ENCODE results near the gene SGMS1. TPM values are rescaled to one million over a fixed set of nuclear protein-coding genes. Genes with fewer than 3 reads are reported as not detected.
"Not testable (repeated sequence)": the region's sequence is repeated elsewhere in the genome, so short reads cannot be mapped to it uniquely, and the experiment has no call there.

Gene SGMS1
- total RNA-seq, 3 donors from 2014 or later = 10.6 to 16.5 (median 14.1) TPM

DNA sequence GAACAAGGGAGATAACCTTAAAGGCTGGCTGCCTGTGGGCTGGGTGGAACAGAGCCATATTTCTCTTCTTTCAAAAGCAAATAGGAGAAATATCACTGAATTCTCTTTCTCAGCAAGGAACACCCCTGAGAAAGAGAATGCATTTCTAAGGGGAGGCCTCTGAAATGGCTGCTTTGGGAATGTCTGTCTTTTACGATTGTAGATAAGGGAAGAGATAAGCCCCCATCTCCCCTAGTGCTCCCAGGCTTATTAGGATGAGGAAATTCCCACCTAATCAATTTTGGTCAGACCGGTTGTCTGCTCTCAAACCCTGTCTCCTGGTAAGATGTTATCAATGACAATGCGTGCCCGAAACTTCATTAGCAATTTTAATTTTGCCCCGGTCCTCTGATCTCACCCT is 178.0 kb downstream of the SGMS1 start:
- not testable (repeated sequence) for H3K4me1 Mint-ChIP-seq (ENCODE audit: low read depth); ATAC-seq; H3K27me3 Mint-ChIP-seq (ENCODE audit: low read depth); DNase-seq; H3K4me3 Mint-ChIP-seq
- peaks cover 13% of the 10 kb centered on the region for H3K9me3 Mint-ChIP-seq
- peaks cover 21% of the 10 kb centered on the region for H3K36me3 Mint-ChIP-seq (ENCODE audit: insufficient read depth)

DNA sequence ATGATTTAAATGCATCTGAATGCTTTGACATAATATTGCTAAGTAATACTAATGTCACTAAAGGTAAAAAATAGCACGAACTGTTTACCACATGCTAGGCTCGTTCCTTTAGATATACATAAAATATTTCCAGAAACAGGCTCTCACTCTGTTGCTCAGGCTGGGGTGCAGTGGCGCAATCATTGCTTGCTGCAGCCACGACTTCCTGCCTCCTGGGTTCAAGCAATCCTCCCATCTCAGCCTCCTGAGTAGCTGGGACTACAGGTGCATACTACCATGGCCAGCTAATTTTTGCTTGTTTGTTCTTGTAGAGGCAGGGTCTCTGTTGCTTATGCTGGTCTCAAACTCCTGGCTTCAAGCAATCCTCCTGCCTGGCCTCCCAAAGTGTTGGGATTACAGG is 183.3 kb downstream of the SGMS1 start:
- no peaks in the 10 kb centered on the region for H3K27me3 Mint-ChIP-seq (ENCODE audit: low read depth)
- peaks cover 13% of the 10 kb centered on the region for H3K4me1 Mint-ChIP-seq (ENCODE audit: low read depth)
- no peak overlapping the region for H3K4me3 Mint-ChIP-seq
- ATAC-seq (no peak), DNase-seq (no peak)
- peaks cover 17% of the 10 kb centered on the region for H3K36me3 Mint-ChIP-seq (ENCODE audit: insufficient read depth)
- H3K9me3 Mint-ChIP-seq = peaks cover 4% of the 10 kb centered on the region

DNA sequence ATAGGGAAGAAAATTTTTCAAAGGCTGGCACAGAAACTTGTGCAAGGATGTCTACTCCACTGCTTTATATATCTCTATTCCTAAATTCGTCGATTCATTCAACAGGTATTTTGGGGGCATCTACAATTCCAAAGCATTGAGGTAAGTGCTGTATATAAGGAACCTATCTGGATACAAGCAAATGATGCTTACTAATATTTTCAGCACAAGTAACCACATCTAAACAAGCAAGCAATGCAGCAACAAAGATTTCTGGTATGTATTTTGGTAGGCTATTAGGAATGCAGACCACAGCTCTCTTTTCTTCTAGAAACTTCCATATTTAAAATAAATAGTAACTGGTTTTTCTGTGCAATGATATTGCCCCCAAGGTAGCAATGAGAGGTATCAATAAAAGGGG is 183.9 kb downstream of the SGMS1 start:
- peaks cover 13% of the 10 kb centered on the region for H3K4me1 Mint-ChIP-seq (ENCODE audit: low read depth)
- DNase-seq (no peak), ATAC-seq (no peak)
- H3K4me3 Mint-ChIP-seq = no peak overlapping the region
- no peaks in the 10 kb centered on the region for H3K27me3 Mint-ChIP-seq (ENCODE audit: low read depth)
- H3K36me3 Mint-ChIP-seq (ENCODE audit: insufficient read depth) = peaks cover 19% of the 10 kb centered on the region
- peaks cover 3% of the 10 kb centered on the region for H3K9me3 Mint-ChIP-seq

DNA sequence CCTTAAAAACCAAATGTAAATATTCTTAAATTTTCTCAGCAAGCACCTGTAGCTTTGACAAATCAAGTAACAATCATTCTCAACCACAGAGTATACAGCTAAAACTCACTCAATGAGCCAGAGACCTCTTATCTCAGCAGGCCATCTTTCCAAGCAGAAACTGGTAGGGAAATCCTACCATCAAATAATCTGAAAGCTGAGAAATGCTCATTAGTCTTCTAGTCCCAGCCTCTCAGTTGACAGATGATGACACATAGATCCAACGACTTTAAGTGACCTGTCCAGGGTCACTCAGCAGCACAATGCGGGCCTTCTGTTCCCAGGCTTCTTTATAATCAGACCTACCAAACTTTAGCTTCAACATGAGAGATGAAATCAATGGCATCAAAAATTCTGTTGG is 184.6 kb downstream of the SGMS1 start:
- Mint-ChIP-seq H3K27me3 (ENCODE audit: low read depth) (no peaks in the 10 kb centered on the region), H3K4me1 (ENCODE audit: low read depth) (peaks cover 14% of the 10 kb centered on the region), H3K36me3 (ENCODE audit: insufficient read depth) (peaks cover 20% of the 10 kb centered on the region), H3K9me3 (peaks cover 3% of the 10 kb centered on the region), H3K4me3 (no peak overlapping the region)
- ATAC-seq (no peak), DNase-seq (no peak)

GRCh38 chr10:50438049-50438936 is 185.5 kb downstream of the SGMS1 start:
- H3K9me3 Mint-ChIP-seq = peaks cover 3% of the 10 kb centered on the region
- H3K4me1 Mint-ChIP-seq (ENCODE audit: low read depth) = peaks cover 22% of the 10 kb centered on the region
- H3K27me3 Mint-ChIP-seq (ENCODE audit: low read depth) = no peaks in the 10 kb centered on the region
- no peak for ATAC-seq
- H3K36me3 Mint-ChIP-seq (ENCODE audit: insufficient read depth) = peaks cover 25% of the 10 kb centered on the region
- H3K4me3 Mint-ChIP-seq = no peak overlapping the region
- DNase-seq = no peak

DNA sequence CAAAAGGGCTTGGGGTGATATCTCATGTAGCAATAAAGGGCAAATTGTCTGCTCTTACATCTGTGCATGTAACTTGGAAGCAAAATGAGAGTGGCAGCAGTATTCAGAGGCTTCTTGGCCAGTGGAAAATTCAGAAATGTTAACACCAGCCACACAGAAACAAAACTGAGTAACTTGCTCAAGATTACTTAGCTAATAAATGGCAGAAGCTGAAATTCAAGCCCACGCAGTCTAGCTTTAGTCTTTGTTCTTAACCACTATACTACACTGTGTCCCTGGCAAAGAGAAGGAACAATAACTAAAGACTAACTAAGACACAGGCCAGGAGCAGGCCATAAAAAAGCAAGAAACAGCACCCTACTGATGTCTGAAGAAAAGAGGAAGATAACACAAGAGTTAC is 186.5 kb downstream of the SGMS1 start:
- H3K4me1 Mint-ChIP-seq (ENCODE audit: low read depth) = peaks cover 32% of the 10 kb centered on the region
- DNase-seq (no peak), ATAC-seq (no peak)
- H3K9me3 Mint-ChIP-seq = no peaks in the 10 kb centered on the region
- peaks cover 28% of the 10 kb centered on the region for H3K36me3 Mint-ChIP-seq (ENCODE audit: insufficient read depth)
- no peaks in the 10 kb centered on the region for H3K27me3 Mint-ChIP-seq (ENCODE audit: low read depth)
- H3K4me3 Mint-ChIP-seq = no peak overlapping the region

DNA sequence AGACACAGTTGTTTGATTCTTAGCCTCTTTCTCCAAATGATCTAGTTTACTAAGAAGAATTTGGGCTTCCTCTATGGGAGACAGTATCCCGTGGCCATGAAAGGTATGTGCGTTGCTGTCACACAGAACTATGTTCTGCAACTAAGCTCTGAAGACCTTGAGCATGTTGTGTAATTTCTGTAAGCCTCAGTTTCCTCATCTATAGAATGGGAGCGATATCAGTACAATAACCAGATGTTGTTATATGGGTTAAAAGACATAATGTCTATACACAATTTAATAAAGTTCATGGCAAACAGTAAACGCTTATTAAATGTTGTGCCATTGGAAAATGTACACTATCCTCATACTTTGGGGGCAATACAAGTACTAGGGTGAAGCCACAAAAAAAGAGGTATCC is 187.0 kb downstream of the SGMS1 start:
- Mint-ChIP-seq H3K4me3 (no peak overlapping the region), H3K9me3 (no peaks in the 10 kb centered on the region), H3K4me1 (ENCODE audit: low read depth) (peaks cover 36% of the 10 kb centered on the region), H3K27me3 (ENCODE audit: low read depth) (no peaks in the 10 kb centered on the region), H3K36me3 (ENCODE audit: insufficient read depth) (peaks cover 28% of the 10 kb centered on the region)
- DNase-seq (no peak), ATAC-seq (no peak)

GRCh38 chr10:50432211-50433009 is 191.3 kb downstream of the SGMS1 start:
- ATAC-seq = peak; percentile 83 to 88
- Mint-ChIP-seq H3K4me3 (no peak overlapping the region), H3K27me3 (ENCODE audit: low read depth) (no peaks in the 10 kb centered on the region), H3K4me1 (ENCODE audit: low read depth) (peaks cover 39% of the 10 kb centered on the region), H3K36me3 (ENCODE audit: insufficient read depth) (peaks cover 45% of the 10 kb centered on the region), H3K9me3 (no peaks in the 10 kb centered on the region)
- DNase-seq = no peak

GRCh38 chr10:50431791-50432190 is 192.0 kb downstream of the SGMS1 start:
- ATAC-seq (peak; percentile 60 to 64), DNase-seq (no peak)
- H3K27me3 Mint-ChIP-seq (ENCODE audit: low read depth) = no peaks in the 10 kb centered on the region
- peaks cover 37% of the 10 kb centered on the region for H3K4me1 Mint-ChIP-seq (ENCODE audit: low read depth)
- H3K9me3 Mint-ChIP-seq = no peaks in the 10 kb centered on the region
- peaks cover 48% of the 10 kb centered on the region for H3K36me3 Mint-ChIP-seq (ENCODE audit: insufficient read depth)
- H3K4me3 Mint-ChIP-seq = no peak overlapping the region

DNA sequence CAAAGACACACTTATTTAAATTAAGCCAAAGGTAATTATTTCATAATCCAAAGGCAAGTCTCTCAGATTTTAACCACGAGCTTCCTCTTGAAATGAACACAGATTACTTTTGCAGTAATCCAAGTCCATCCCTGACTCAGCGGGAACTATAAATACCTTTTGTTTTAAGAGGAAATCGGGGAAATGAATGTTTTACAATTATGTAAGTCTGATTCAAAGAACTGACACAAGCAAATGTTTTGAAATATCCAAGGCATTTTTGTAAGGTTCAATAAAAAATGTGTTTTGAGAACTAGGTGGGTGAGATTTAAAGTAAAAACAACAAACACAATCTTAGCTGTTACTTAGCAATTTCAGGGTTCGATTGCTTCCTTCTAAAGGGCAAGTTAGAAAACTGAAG is 192.6 kb downstream of the SGMS1 start:
- H3K36me3 Mint-ChIP-seq (ENCODE audit: insufficient read depth) = peaks cover 48% of the 10 kb centered on the region
- no peaks in the 10 kb centered on the region for H3K27me3 Mint-ChIP-seq (ENCODE audit: low read depth)
- H3K9me3 Mint-ChIP-seq = no peaks in the 10 kb centered on the region
- H3K4me3 Mint-ChIP-seq = no peak overlapping the region
- ATAC-seq (no peak), DNase-seq (no peak)
- H3K4me1 Mint-ChIP-seq (ENCODE audit: low read depth) = peaks cover 41% of the 10 kb centered on the region

- Mint-ChIP-seq H3K36me3 (ENCODE audit: insufficient read depth) (peaks cover 30% of the 10 kb centered on the region), H3K27me3 (ENCODE audit: low read depth) (no peaks in the 10 kb centered on the region), H3K4me3 (no peak overlapping the region), H3K4me1 (ENCODE audit: low read depth) (peaks cover 20% of the 10 kb centered on the region), H3K9me3 (no peaks in the 10 kb centered on the region)
- ATAC-seq = no peak
- no peak for DNase-seq
Measured at GRCh38 chr10:50426485-50426884, 197.3 kb downstream of the SGMS1 start.

DNA sequence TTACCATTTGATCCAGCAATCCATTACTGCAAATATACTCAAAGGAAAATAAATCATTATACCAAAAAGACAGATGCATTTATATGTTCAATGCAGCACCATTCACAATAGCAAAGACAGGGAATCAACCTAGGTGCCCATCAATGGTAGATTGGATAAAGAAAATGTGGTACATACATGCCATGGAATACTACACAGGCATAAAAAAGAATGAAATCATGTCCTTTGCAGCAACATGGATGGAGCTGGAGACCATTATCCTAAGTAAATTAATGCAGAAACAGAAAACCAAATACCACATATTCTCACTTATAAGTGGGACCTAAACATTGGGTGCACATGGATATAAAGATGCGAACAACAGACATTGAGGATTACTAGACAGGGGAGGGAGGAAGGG is 198.5 kb downstream of the SGMS1 start:
- not testable (repeated sequence) for H3K27me3 Mint-ChIP-seq (ENCODE audit: low read depth); DNase-seq; ATAC-seq; H3K4me3 Mint-ChIP-seq; H3K9me3 Mint-ChIP-seq
- Mint-ChIP-seq H3K36me3 (ENCODE audit: insufficient read depth) (peaks cover 29% of the 10 kb centered on the region), H3K4me1 (ENCODE audit: low read depth) (peaks cover 22% of the 10 kb centered on the region)

GRCh38 chr10:50423448-50423847 is 200.3 kb downstream of the SGMS1 start:
- no peak for DNase-seq
- H3K36me3 Mint-ChIP-seq (ENCODE audit: insufficient read depth) = peaks cover 24% of the 10 kb centered on the region
- H3K4me3 Mint-ChIP-seq = no peak overlapping the region
- no peaks in the 10 kb centered on the region for H3K9me3 Mint-ChIP-seq
- H3K27me3 Mint-ChIP-seq (ENCODE audit: low read depth) = no peaks in the 10 kb centered on the region
- peaks cover 32% of the 10 kb centered on the region for H3K4me1 Mint-ChIP-seq (ENCODE audit: low read depth)
- no peak for ATAC-seq

GRCh38 chr10:50422259-50422658 is 201.5 kb downstream of the SGMS1 start:
- no peaks in the 10 kb centered on the region for H3K27me3 Mint-ChIP-seq (ENCODE audit: low read depth)
- no peaks in the 10 kb centered on the region for H3K9me3 Mint-ChIP-seq
- H3K4me3 Mint-ChIP-seq = no peak overlapping the region
- ATAC-seq (no peak), DNase-seq (no peak)
- H3K4me1 Mint-ChIP-seq (ENCODE audit: low read depth) = peaks cover 37% of the 10 kb centered on the region
- peaks cover 17% of the 10 kb centered on the region for H3K36me3 Mint-ChIP-seq (ENCODE audit: insufficient read depth)

All from activated T-cell treated with anti-CD3 and anti-CD28 coated beads, Interleukin-2, amount 50 U/mL, for 4 hours (primary cell).